PC-3 (cell line): Measurements from ENCODE around the gene LRRC75A.

Experiments
- CTCF ChIP-seq: fragments of 300-600 bp; sonication (generic); conservative IDR thresholded peaks from 2 replicates; pipeline ENCODE4 v1.5.1; 2017; ENCODE audit warnings: antibody characterized with exemption, low read depth, mild to moderate bottlenecking, low read length
- EZH2 ChIP-seq: fragments of 300-600 bp; sonication (generic); IDR thresholded peaks from one replicate; pipeline ENCODE4 v1.6.1; 2017; ENCODE audit warnings: antibody characterized with exemption, mild to moderate bottlenecking, low read length; ENCODE audit not compliant: unreplicated experiment

DNA sequence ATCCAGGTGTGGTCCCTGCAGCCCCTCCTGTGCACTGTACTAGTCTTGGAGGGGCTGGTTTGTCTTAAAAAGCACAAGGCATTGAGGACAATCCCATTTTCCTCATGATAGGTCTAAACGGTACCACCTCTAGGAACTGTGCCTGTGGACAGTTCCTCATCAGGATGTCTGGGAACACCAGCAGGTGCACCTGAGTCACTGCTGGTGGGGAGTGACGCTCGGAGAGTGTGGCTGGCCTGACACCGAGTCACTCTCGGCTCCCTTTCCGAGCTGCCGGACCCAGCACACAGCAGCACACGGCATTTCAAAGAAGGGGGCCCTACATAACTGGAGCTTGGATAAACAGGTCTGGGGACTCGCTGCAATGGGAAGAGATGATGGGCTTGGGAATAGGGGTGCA lies 25.6 kb downstream of the LRRC75A start:
- TF ChIP-seq CTCF (no peak), EZH2 (no peak)
